H9 (cell line): ENCODE data around the gene ZNF385D. TPM values are rescaled to one million over a fixed set of nuclear protein-coding genes. Genes with fewer than 3 reads are reported as not detected.

Experiments
- DNase-seq: peaks from one replicate; pipeline ENCODE4 v3.0.0-alpha.2; 2017
- H2AFZ ChIP-seq: one replicate; pipeline ENCODE4 v1.6.1; 2013; ENCODE audit warnings: mild to moderate bottlenecking, low read length, control low read depth, moderate library complexity
- H2AK5ac ChIP-seq: 2 replicates; pipeline ENCODE4 v1.6.1; 2013; ENCODE audit warnings: low read length, control low read depth, mixed read lengths; ENCODE audit not compliant: insufficient read length
- H2BK120ac ChIP-seq: one replicate; pipeline ENCODE4 v1.6.1; 2013; ENCODE audit warnings: low read depth, mild to moderate bottlenecking, low read length, control low read depth, inconsistent platforms; ENCODE audit not compliant: poor library complexity, severe bottlenecking
- H2BK12ac ChIP-seq: 2 replicates; pipeline ENCODE4 v1.6.1; 2013; ENCODE audit warnings: low read length, control low read depth, mixed read lengths, low read depth; ENCODE audit not compliant: insufficient read length
- H2BK15ac ChIP-seq: 2 replicates; pipeline ENCODE4 v1.6.1; 2013; ENCODE audit warnings: low read depth, low read length, control low read depth
- H2BK20ac ChIP-seq: one replicate; pipeline ENCODE4 v1.6.1; 2013; ENCODE audit warnings: low read depth, mild to moderate bottlenecking, low read length, control low read depth, inconsistent platforms; ENCODE audit not compliant: poor library complexity, severe bottlenecking
- H2BK5ac ChIP-seq: 2 replicates; pipeline ENCODE4 v1.6.1; 2013; ENCODE audit warnings: low read length, control low read depth, mixed read lengths; ENCODE audit not compliant: insufficient read length
- H3K14ac ChIP-seq: 2 replicates; pipeline ENCODE4 v1.6.1; 2013; ENCODE audit warnings: low read length, control low read depth; ENCODE audit not compliant: insufficient read depth
- H3K18ac ChIP-seq: 2 replicates; pipeline ENCODE4 v1.6.1; 2013; ENCODE audit warnings: low read depth, mild to moderate bottlenecking, mixed read lengths, low read length, control low read depth; ENCODE audit not compliant: insufficient read length
- H3K23ac ChIP-seq: 2 replicates; pipeline ENCODE4 v1.6.1; 2013; ENCODE audit warnings: low read length, control low read depth, mixed read lengths, low read depth; ENCODE audit not compliant: insufficient read length
- H3K23me2 ChIP-seq: 2 replicates; pipeline ENCODE4 v1.6.1; 2013; ENCODE audit warnings: low read depth, mild to moderate bottlenecking, mixed read lengths, low read length, control low read depth; ENCODE audit not compliant: insufficient read length, poor library complexity, severe bottlenecking
- H3K27ac ChIP-seq: 2 replicates; pipeline ENCODE4 v1.5.1; 2013; ENCODE audit warnings: low read length, control low read depth, mixed read lengths, low read depth; ENCODE audit not compliant: insufficient read length
- H3K27me3 ChIP-seq: 2 replicates; pipeline ENCODE4 v1.6.1; 2013; ENCODE audit warnings: low read length, control low read depth, inconsistent platforms; ENCODE audit not compliant: insufficient read depth
- H3K4ac ChIP-seq: 2 replicates; pipeline ENCODE4 v1.6.1; 2013; ENCODE audit warnings: low read depth, mild to moderate bottlenecking, control low read depth, inconsistent platforms, low read length, moderate library complexity
- H3K4me1 ChIP-seq: 2 replicates; pipeline ENCODE4 v1.6.1; 2013; ENCODE audit warnings: low read length, control low read depth, inconsistent platforms; ENCODE audit not compliant: insufficient read depth
- H3K4me2 ChIP-seq: 2 replicates; pipeline ENCODE4 v1.6.1; 2013; ENCODE audit warnings: low read length, control low read depth, mixed read lengths; ENCODE audit not compliant: insufficient read length, insufficient read depth
- H3K56ac ChIP-seq: 2 replicates; pipeline ENCODE4 v1.6.1; 2013; ENCODE audit warnings: low read depth, mild to moderate bottlenecking, mixed read lengths, low read length, control low read depth; ENCODE audit not compliant: insufficient read length
- H3K79me1 ChIP-seq: 2 replicates; pipeline ENCODE4 v1.6.1; 2013; ENCODE audit warnings: low read depth, mild to moderate bottlenecking, moderate library complexity, low read length, control low read depth, inconsistent platforms; ENCODE audit not compliant: insufficient read depth, poor library complexity, severe bottlenecking
- H3K79me2 ChIP-seq: 2 replicates; pipeline ENCODE4 v1.6.1; 2013; ENCODE audit warnings: low read length, control low read depth, inconsistent platforms; ENCODE audit not compliant: insufficient read depth
- H3K9ac ChIP-seq: 2 replicates; pipeline ENCODE4 v1.6.1; 2013; ENCODE audit warnings: low read length, control low read depth, mixed read lengths; ENCODE audit not compliant: insufficient read length; ENCODE audit errors: extremely low read depth
- H3K9me3 ChIP-seq: one replicate; pipeline ENCODE4 v1.6.1; 2013; ENCODE audit warnings: low read depth, low read length, inconsistent platforms; ENCODE audit not compliant: control insufficient read depth
- H3T11ph ChIP-seq: one replicate; pipeline ENCODE4 v1.6.1; 2013; ENCODE audit warnings: mild to moderate bottlenecking, low read length, control low read depth, inconsistent platforms
- H4K20me1 ChIP-seq: one replicate; pipeline ENCODE4 v1.6.1; 2013; ENCODE audit not compliant: control insufficient read depth, insufficient read length, insufficient read depth
- H4K5ac ChIP-seq: 2 replicates; pipeline ENCODE4 v1.6.1; 2013; ENCODE audit warnings: low read depth, mild to moderate bottlenecking, mixed read lengths, low read length, control low read depth; ENCODE audit not compliant: insufficient read length
- H4K8ac ChIP-seq: replicated peaks from 2 replicates; pipeline ENCODE4 v1.6.1; 2013; ENCODE audit warnings: low read length, control low read depth, mixed read lengths, low read depth; ENCODE audit not compliant: insufficient read length
- H4K91ac ChIP-seq: 2 replicates; pipeline ENCODE4 v1.6.1; 2013; ENCODE audit warnings: low read depth, mild to moderate bottlenecking, moderate library complexity, mixed read lengths, low read length, control low read depth; ENCODE audit not compliant: insufficient read length
- H3K27ac Mint-ChIP-seq, 3 experiments: 2 replicates in 2 of 3; 3 replicates in 1 of 3; pipeline ENCODE4 v1.8.0; 2020 to 2021; ENCODE audit warnings: mixed read lengths in 3 of 3, mild to moderate bottlenecking in 1 of 3, moderate library complexity in 1 of 3
- H3K27me3 Mint-ChIP-seq: 2 replicates; pipeline ENCODE4 v1.8.0; 2021; ENCODE audit warnings: low read depth, mild to moderate bottlenecking, moderate library complexity, mixed read lengths
- H3K36me3 Mint-ChIP-seq, 3 experiments: 2 replicates in 2 of 3; 3 replicates in 1 of 3; pipeline ENCODE4 v1.8.0; 2020 to 2021; ENCODE audit warnings: low read depth in 3 of 3, mixed read lengths in 3 of 3; ENCODE audit not compliant: insufficient read depth in 1 of 3
- H3K4me1 Mint-ChIP-seq, 2 experiments: 2 replicates each; pipeline ENCODE4 v1.8.0; 2020; ENCODE audit warnings: mixed read lengths in 2 of 2
- H3K4me3 Mint-ChIP-seq, 2 experiments: 2 replicates in 1 of 2; 3 replicates in 1 of 2; pipeline ENCODE4 v1.8.0; 2020 to 2021; ENCODE audit warnings: mild to moderate bottlenecking in 2 of 2, mixed read lengths in 2 of 2, moderate library complexity in 1 of 2
- H3K9me3 Mint-ChIP-seq, 2 experiments: 2 replicates in 1 of 2; 3 replicates in 1 of 2; pipeline ENCODE4 v1.8.0; 2020; ENCODE audit warnings: mild to moderate bottlenecking in 2 of 2, mixed read lengths in 2 of 2, moderate library complexity in 1 of 2
- CTCF ChIP-seq: fragments of 200-600 bp; sonication (generic); conservative IDR thresholded peaks from 3 replicates; pipeline ENCODE4 v1.8.0; 2021; ENCODE audit warnings: antibody characterized with exemption, mild to moderate bottlenecking
- WGBS: extraction: QIAGEN DNeasy Blood & Tissue Kit; methylation state at CpG from one replicate; pipeline ENCODE4 v1.1.7; 2013; ENCODE audit warnings: missing lambda C conversion rate, low lambda C conversion rate, mixed read lengths; ENCODE audit not compliant: insufficient read length; ENCODE audit errors: extremely low coverage; 5-methylcytosine and 5-hydroxymethylcytosine counted together
- total RNA-seq: library from RNA; stranded (reverse); gene quantifications from 2 replicates; pipeline ENCODE4 v1.2.1, GENCODE V29; 2021

Gene ZNF385D
- total RNA-seq, 1 experiment from 2014 or later: 1.5 TPM

- no peak overlapping the region for H4K5ac ChIP-seq
- no peaks in the 10 kb centered on the region for H3K27me3 ChIP-seq
- Mint-ChIP-seq H3K36me3 (no peaks in the 10 kb centered on the region), H3K4me1 (peaks cover 21% of the 10 kb centered on the region in 2 experiments), H3K27ac (no peak overlapping the region), H3K4me3 (no peak overlapping the region), H3K9me3 (no peaks in the 10 kb centered on the region), H3K27me3 (no peaks in the 10 kb centered on the region; the same call in 1 of the 2 replicates)
- H3K9ac ChIP-seq: no peak overlapping the region
- no peak overlapping the region for H3K23ac ChIP-seq
- no peak overlapping the region for H2BK120ac ChIP-seq
- H2AFZ ChIP-seq: no peak overlapping the region
- no peak overlapping the region for H3K27ac ChIP-seq
- no peaks in the 10 kb centered on the region for H3K9me3 ChIP-seq
- DNase-seq: no peak
- H2BK15ac ChIP-seq: no peak overlapping the region
- H3K56ac ChIP-seq: no peak overlapping the region
- no peak overlapping the region for H3T11ph ChIP-seq
- WGBS: no CpG with 5 or more reads among the region's 1 CpG
- H3K23me2 ChIP-seq: no peaks in the 10 kb centered on the region
- no peak overlapping the region for H3K18ac ChIP-seq
- no peak for TF ChIP-seq CTCF
- H4K20me1 ChIP-seq: no peaks in the 10 kb centered on the region
- no peak overlapping the region for H3K4me2 ChIP-seq
- no peaks in the 10 kb centered on the region for H3K79me1 ChIP-seq
- H2BK20ac ChIP-seq: no peak overlapping the region
- H3K79me2 ChIP-seq: no peaks in the 10 kb centered on the region
- H2BK12ac ChIP-seq: no peak overlapping the region
- no peak overlapping the region for H2BK5ac ChIP-seq
- peaks cover 2% of the 10 kb centered on the region for H3K4me1 ChIP-seq
- no peak overlapping the region for H2AK5ac ChIP-seq
- H3K4ac ChIP-seq: no peak overlapping the region
- no peak overlapping the region for H3K14ac ChIP-seq
- H4K91ac ChIP-seq: no peak overlapping the region
- no peak overlapping the region for H4K8ac ChIP-seq
Measured at GRCh38 chr3:21668012-21668411, 83.0 kb downstream of the ZNF385D start.
